Lower leg skin (tissue), 3 donors: Measurements from ENCODE around the gene AREG.

ENCODE experiments used
- CTCF ChIP-seq, 3 donors: fragments of 450-650 bp; IDR thresholded peaks; one replicate each; pipeline ENCODE4 v1.5.1; 2016; ENCODE audit warnings: antibody characterized with exemption in 3 of 3, mild to moderate bottlenecking in 3 of 3, moderate library complexity in 2 of 3
- POLR2A ChIP-seq, 2 donors: fragments of 450-650 bp; IDR thresholded peaks; one replicate each; pipeline ENCODE4 v1.6.1; 2016 to 2017; ENCODE audit warnings: antibody characterized with exemption in 2 of 2, mild to moderate bottlenecking in 1 of 2, moderate library complexity in 1 of 2

- TF ChIP-seq CTCF (IDR thresholded peaks at IDR 0.05), result no peak
- no peak for TF ChIP-seq POLR2A (IDR thresholded peaks at IDR 0.05)
These were observed 31.0 kb downstream of the AREG start for GRCh38 chr4:74475946-74476345.
